IMR-90 (cell line): ENCODE results near the gene BCL11A. TPM values are rescaled to one million over a fixed set of nuclear protein-coding genes. Genes with fewer than 3 reads are reported as not detected.

Experiments
- ATAC-seq: fragments of 200-7000 bp; cut with Tn5 transposase; 2 replicates; pipeline ENCODE4 v1.9.1; 2020; ENCODE audit warnings: low read depth, mild to moderate bottlenecking, moderate library complexity
- BruUV-seq: library from RNA; stranded (reverse); fragments of 400-500 nt; replicated peaks from 2 replicates; lab custom pipeline; 2021; lab: Mats Ljungman, UMichigan
- CTCF ChIA-PET: fragments of 300-600 bp; formaldehyde crosslinking; extraction: SDS; loops from one replicate; lab custom pipeline; 2021; ENCODE audit warnings: antibody characterized with exemption; lab: Yijun Ruan, JAX
- POLR2A ChIA-PET: fragments of 300-600 bp; sonication (Branson Sonifier 250); formaldehyde crosslinking; loops from one replicate; lab custom pipeline; 2022; ENCODE audit warnings: antibody characterized with exemption; ENCODE audit not compliant: unreplicated experiment; lab: Charles Lee
- DNase-seq: peaks from one replicate; pipeline ENCODE4 v3.0.0; 2013
- H2AFZ ChIP-seq: replicated peaks from 2 replicates; pipeline ENCODE3; 2013; ENCODE audit warnings: low read length, mild to moderate bottlenecking; ENCODE audit not compliant: poor library complexity
- H2AK5ac ChIP-seq: 2 replicates; pipeline ENCODE4 v1.6.1; 2013; ENCODE audit warnings: low read depth, low read length, inconsistent platforms
- H2AK9ac ChIP-seq: replicated peaks from 2 replicates; pipeline ENCODE3; 2013; ENCODE audit warnings: mild to moderate bottlenecking, low read depth, low read length, moderate library complexity; ENCODE audit not compliant: poor library complexity
- H2BK120ac ChIP-seq: 2 replicates; pipeline ENCODE4 v1.6.1; 2013; ENCODE audit warnings: low read depth, low read length, inconsistent platforms
- H2BK15ac ChIP-seq: 3 replicates; pipeline ENCODE4 v1.6.1; 2013; ENCODE audit warnings: low read depth, low read length, inconsistent platforms
- H2BK20ac ChIP-seq: 2 replicates; pipeline ENCODE4 v1.6.1; 2013; ENCODE audit warnings: low read depth, mild to moderate bottlenecking, inconsistent platforms, low read length, moderate library complexity
- H2BK5ac ChIP-seq: 2 replicates; pipeline ENCODE4 v1.6.1; 2013; ENCODE audit warnings: mild to moderate bottlenecking, low read depth, low read length, inconsistent platforms; ENCODE audit not compliant: poor library complexity, severe bottlenecking
- H3K14ac ChIP-seq: replicated peaks from 2 replicates; pipeline ENCODE4 v1.6.1; 2013; ENCODE audit warnings: low read depth, low read length, inconsistent platforms
- H3K18ac ChIP-seq: 2 replicates; pipeline ENCODE4 v1.6.1; 2013; ENCODE audit warnings: low read depth, low read length, control low read depth
- H3K23ac ChIP-seq: 2 replicates; pipeline ENCODE4 v1.6.1; 2013; ENCODE audit warnings: low read depth, low read length, inconsistent platforms
- H3K27ac ChIP-seq: 2 replicates; pipeline ENCODE4 v1.5.1; 2013; ENCODE audit warnings: mild to moderate bottlenecking, control low read depth, low read length; ENCODE audit not compliant: insufficient read depth
- H3K27me3 ChIP-seq: 2 replicates; pipeline ENCODE4 v1.6.1; 2013; ENCODE audit warnings: low read length; ENCODE audit not compliant: control insufficient read depth, insufficient read depth
- H3K36me3 ChIP-seq: 2 replicates; pipeline ENCODE4 v1.6.1; 2013; ENCODE audit warnings: low read length, mixed read lengths; ENCODE audit not compliant: control insufficient read depth, insufficient read depth
- H3K4ac ChIP-seq: 2 replicates; pipeline ENCODE4 v1.6.1; 2013; ENCODE audit warnings: low read depth, low read length, inconsistent platforms
- H3K4me1 ChIP-seq: 2 replicates; pipeline ENCODE4 v1.6.1; 2013; ENCODE audit warnings: low read length, mixed read lengths; ENCODE audit not compliant: control insufficient read depth, insufficient read depth
- H3K4me2 ChIP-seq: 2 replicates; pipeline ENCODE4 v1.6.1; 2013; ENCODE audit warnings: low read depth, mild to moderate bottlenecking, control low read depth, low read length, moderate library complexity
- H3K4me3 ChIP-seq: 2 replicates; pipeline ENCODE4 v1.5.1; 2013; ENCODE audit warnings: low read depth, mild to moderate bottlenecking, control low read depth, low read length, moderate library complexity; ENCODE audit not compliant: insufficient read depth
- H3K56ac ChIP-seq: 2 replicates; pipeline ENCODE4 v1.6.1; 2013; ENCODE audit warnings: low read length, inconsistent platforms; ENCODE audit not compliant: insufficient read depth; ENCODE audit errors: extremely low read depth
- H3K79me1 ChIP-seq, 2 experiments: 2 replicates each; pipeline ENCODE4 v1.6.1; 2013; ENCODE audit warnings: low read length in 2 of 2, inconsistent platforms in 1 of 2, low read depth in 1 of 2
- H3K9ac ChIP-seq: 2 replicates; pipeline ENCODE4 v1.6.1; 2013; ENCODE audit warnings: low read depth, low read length, control low read depth
- H3K9me1 ChIP-seq: 2 replicates; pipeline ENCODE4 v1.6.1; 2013; ENCODE audit warnings: low read length, inconsistent platforms; ENCODE audit not compliant: insufficient read depth
- H3K9me3 ChIP-seq: 2 replicates; pipeline ENCODE4 v1.6.1; 2013; ENCODE audit warnings: low read length; ENCODE audit not compliant: control insufficient read depth, insufficient read depth
- H4K20me1 ChIP-seq: 2 replicates; pipeline ENCODE4 v1.6.1; 2013; ENCODE audit warnings: low read length, inconsistent platforms; ENCODE audit not compliant: insufficient read depth
- H4K5ac ChIP-seq: 2 replicates; pipeline ENCODE4 v1.6.1; 2013; ENCODE audit warnings: mild to moderate bottlenecking, low read depth, low read length, control low read depth
- H4K8ac ChIP-seq, 2 experiments: 2 replicates each; pipeline ENCODE4 v1.6.1; 2013; ENCODE audit warnings: low read depth in 2 of 2, low read length in 2 of 2, control low read depth in 1 of 2, inconsistent platforms in 1 of 2
- H4K91ac ChIP-seq: 2 replicates; pipeline ENCODE4 v1.6.1; 2013; ENCODE audit warnings: low read depth, low read length, inconsistent platforms; ENCODE audit not compliant: insufficient read depth
- BHLHE40 ChIP-seq: fragments of 150-350 bp; IDR thresholded peaks from 2 replicates; pipeline ENCODE4 v1.6.1; 2016; ENCODE audit warnings: mild to moderate bottlenecking, low read depth, low read length
- CHD1 ChIP-seq: IDR thresholded peaks from 2 replicates; pipeline ENCODE4 v1.6.1; 2012; ENCODE audit warnings: low read depth, low read length, improper control_type of control experiment
- CTCF ChIP-seq: conservative IDR thresholded peaks from 2 replicates; pipeline ENCODE4 v1.5.1; 2012; ENCODE audit warnings: mild to moderate bottlenecking, low read depth, low read length, improper control_type of control experiment
- ELK1 ChIP-seq: fragments of 150-350 bp; IDR thresholded peaks from 2 replicates; pipeline ENCODE4 v1.6.1; 2016; ENCODE audit warnings: low read depth, mild to moderate bottlenecking, low read length, moderate library complexity, borderline replicate concordance
- FOS ChIP-seq: fragments of 150-350 bp; IDR thresholded peaks from 2 replicates; pipeline ENCODE4 v1.6.1; 2016; ENCODE audit warnings: low read depth, low read length
- MAFK ChIP-seq: IDR thresholded peaks from 2 replicates; pipeline ENCODE4 v1.6.1; 2012; ENCODE audit warnings: low read depth, low read length, improper control_type of control experiment
- MAZ ChIP-seq: IDR thresholded peaks from 2 replicates; pipeline ENCODE4 v1.6.1; 2012; ENCODE audit warnings: low read depth, mild to moderate bottlenecking, low read length, improper control_type of control experiment, moderate library complexity, borderline replicate concordance
- MXI1 ChIP-seq: IDR thresholded peaks from 2 replicates; pipeline ENCODE4 v1.6.1; 2012; ENCODE audit warnings: low read depth, mild to moderate bottlenecking, low read length, moderate library complexity, borderline replicate concordance
- NFE2L2 ChIP-seq: fragments of 150-350 bp; IDR thresholded peaks from 2 replicates; pipeline ENCODE4 v1.6.1; 2016; ENCODE audit warnings: low read depth, mild to moderate bottlenecking, low read length
- POLR2A ChIP-seq: IDR thresholded peaks from 2 replicates; pipeline ENCODE4 v1.6.1; 2012; ENCODE audit warnings: mild to moderate bottlenecking, low read depth, low read length
- RAD21 ChIP-seq: IDR thresholded peaks from 2 replicates; pipeline ENCODE4 v1.6.1; 2012; ENCODE audit warnings: low read length, improper control_type of control experiment
- RCOR1 ChIP-seq: IDR thresholded peaks from 2 replicates; pipeline ENCODE4 v1.6.1; 2012; ENCODE audit warnings: mild to moderate bottlenecking, low read length, improper control_type of control experiment; ENCODE audit not compliant: insufficient replicate concordance
- RFX5 ChIP-seq: IDR thresholded peaks from 2 replicates; pipeline ENCODE4 v1.8.0; 2012; ENCODE audit warnings: low read depth, mild to moderate bottlenecking, low read length, moderate library complexity
- SMC3 ChIP-seq: fragments of 150-350 bp; IDR thresholded peaks from 2 replicates; pipeline ENCODE4 v1.6.1; 2016; ENCODE audit warnings: low read depth, mild to moderate bottlenecking, antibody characterized with exemption, low read length, moderate library complexity
- USF2 ChIP-seq: fragments of 150-350 bp; IDR thresholded peaks from 2 replicates; pipeline ENCODE4 v1.6.1; 2017; ENCODE audit warnings: mild to moderate bottlenecking, antibody characterized with exemption, low read length, low read depth
- WGBS, 2 experiments: methylation state at CpG; one replicate each; pipeline versions ENCODE4 v1.1.5 to v1.1.7; 2013; ENCODE audit warnings: missing lambda C conversion rate in 2 of 2; ENCODE audit not compliant: insufficient read length in 1 of 2; ENCODE audit errors: extremely low coverage in 2 of 2; 5-methylcytosine and 5-hydroxymethylcytosine counted together
- dilution Hi-C: fragments of 300-500 bp; cut with HindIII; formaldehyde crosslinking; loops from one replicate; pipeline ENCODE4 v1.14.3; 2018; ENCODE audit warnings: low sequenced_read_pairs; ENCODE audit not compliant: unreplicated experiment
- in situ Hi-C: fragments of 300-500 bp; cut with MboI; formaldehyde crosslinking; loops from 3 replicates; pipeline ENCODE4 v1.14.3; 2019; ENCODE audit warnings: low sequenced_read_pairs, inconsistent platforms, mixed read lengths
- intact Hi-C: fragments of 100-400 bp; cut with micrococcal nuclease; formaldehyde crosslinking; loops from 2 replicates; pipeline ENCODE4 v1.10.0; 2022
- polyA plus RNA-seq, 3 experiments: library from polyadenylated mRNA; depleted of rRNA; stranded (reverse); fragments of >200 nt; gene quantifications; 2 replicates each; pipeline ENCODE4 v1.2.3, GENCODE V29; 2012; ENCODE audit warnings: low replicate concordance in 1 of 3
- total RNA-seq: library from RNA; depleted of rRNA; stranded (reverse); fragments of >200 nt; gene quantifications from 2 replicates; pipeline ENCODE4 v1.2.3, GENCODE V29; 2012

BCL11A gene
- total and polyA plus RNA-seq, 2 of the 4 experiments (the other 2 are of a cell fraction), result 1.0 to 1.1 TPM

GRCh38 chr2:60479226-60480088 lies 74.0 kb downstream of the BCL11A start:
- ChIA-PET POLR2A (no interaction called here), CTCF (no interaction called here)
- TF ChIP-seq MAFK, result no peak
- no peak for TF ChIP-seq POLR2A
- no peak for TF ChIP-seq RFX5
- TF ChIP-seq USF2, result no peak
- no peak for TF ChIP-seq ELK1
- no peak for TF ChIP-seq RAD21
- no peak for TF ChIP-seq NFE2L2
- no peak for TF ChIP-seq MXI1
- no peak for TF ChIP-seq SMC3
- no peak for TF ChIP-seq RCOR1
- TF ChIP-seq CHD1, result no peak
- TF ChIP-seq CTCF, result no peak
- TF ChIP-seq MAZ, result no peak
- TF ChIP-seq FOS, result no peak
- TF ChIP-seq BHLHE40, result no peak

More at GRCh38 chr2:60479226-60480088, 74.0 kb downstream of the BCL11A start:
- H4K8ac ChIP-seq, result no peak overlapping the region
- H3K9me1 ChIP-seq, result peaks cover 6% of the 10 kb centered on the region; the same call in 1 of the 2 replicates
- H2BK120ac ChIP-seq, result no peak overlapping the region
- H3K14ac ChIP-seq, result no peak overlapping the region
- WGBS, 2 experiments, result 82% methylated on average over 2 of the region's 22 CpGs; no CpG with 5 or more reads in 1 of the 2 experiments
- DNase-seq, result no peak
- no peak overlapping the region for H3K4ac ChIP-seq
- H3K56ac ChIP-seq, result no peak overlapping the region
- no peak overlapping the region for H2AK9ac ChIP-seq
- no peaks in the 10 kb centered on the region for H3K36me3 ChIP-seq
- H2BK5ac ChIP-seq, result no peak overlapping the region
- H4K91ac ChIP-seq, result no peak overlapping the region
- H3K4me3 ChIP-seq, result no peak overlapping the region
- H4K20me1 ChIP-seq, result no peaks in the 10 kb centered on the region
- no peak overlapping the region for H2AFZ ChIP-seq
- in situ Hi-C loops (no loop called here), intact Hi-C loops (no loop called here), dilution Hi-C loops (no loop called here)
- BruUV-seq, result no TSS peak
- H4K5ac ChIP-seq, result no peak overlapping the region
- no peak overlapping the region for H3K9ac ChIP-seq
- no peak overlapping the region for H2BK15ac ChIP-seq
- peaks cover 2% of the 10 kb centered on the region; the same call in 1 of the 2 replicates for H3K27me3 ChIP-seq
- H3K23ac ChIP-seq, result no peak overlapping the region
- no peaks in the 10 kb centered on the region for H3K9me3 ChIP-seq
- H3K27ac ChIP-seq, result no peak overlapping the region
- no peak overlapping the region for H2AK5ac ChIP-seq
- no peaks in the 10 kb centered on the region for H3K79me1 ChIP-seq
- peaks cover 7% of the 10 kb centered on the region for H3K4me1 ChIP-seq
- no peak overlapping the region for H3K18ac ChIP-seq
- no peak for ATAC-seq
- no peak overlapping the region for H3K4me2 ChIP-seq
- H2BK20ac ChIP-seq, result no peak overlapping the region
